ENCODE measurements around the gene WRNIP1.

WRNIP1 gene

DNA sequence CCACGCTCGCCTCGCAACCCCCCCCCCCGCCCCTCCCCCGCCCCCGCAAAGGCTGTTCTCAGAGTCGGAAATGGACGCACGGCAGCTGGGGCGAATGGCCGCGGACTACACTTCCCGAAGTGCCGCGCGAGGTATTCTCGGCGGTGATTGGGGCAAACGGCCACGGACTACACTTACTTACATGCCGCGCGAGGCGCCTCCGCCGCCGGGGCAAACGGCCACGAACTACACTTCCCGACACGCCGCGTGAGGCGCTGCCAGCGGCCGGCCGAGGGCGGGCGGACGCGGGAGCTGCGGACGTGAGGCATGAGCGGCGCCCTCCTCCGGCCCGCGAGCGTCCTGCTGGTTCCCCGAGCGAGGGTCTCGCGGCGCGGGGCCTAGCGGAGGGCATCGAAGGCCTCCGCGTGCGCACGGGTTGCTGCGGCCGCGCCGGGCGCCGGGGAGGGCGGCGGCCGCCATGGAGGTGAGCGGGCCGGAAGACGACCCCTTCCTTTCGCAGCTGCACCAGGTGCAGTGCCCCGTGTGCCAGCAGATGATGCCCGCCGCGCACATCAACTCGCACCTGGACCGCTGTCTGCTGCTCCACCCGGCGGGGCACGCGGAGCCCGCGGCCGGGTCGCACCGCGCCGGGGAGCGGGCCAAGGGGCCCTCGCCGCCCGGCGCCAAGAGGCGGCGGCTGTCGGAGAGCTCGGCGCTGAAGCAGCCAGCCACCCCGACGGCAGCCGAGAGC lies at the start of gene WRNIP1:
WRNIP1 (plus strand) TSS at position 228 of the 730 bp plus-strand sequence; CDS start at position 458, 230 bp downstream.
- DNase-seq = peak; percentile 93

DNA sequence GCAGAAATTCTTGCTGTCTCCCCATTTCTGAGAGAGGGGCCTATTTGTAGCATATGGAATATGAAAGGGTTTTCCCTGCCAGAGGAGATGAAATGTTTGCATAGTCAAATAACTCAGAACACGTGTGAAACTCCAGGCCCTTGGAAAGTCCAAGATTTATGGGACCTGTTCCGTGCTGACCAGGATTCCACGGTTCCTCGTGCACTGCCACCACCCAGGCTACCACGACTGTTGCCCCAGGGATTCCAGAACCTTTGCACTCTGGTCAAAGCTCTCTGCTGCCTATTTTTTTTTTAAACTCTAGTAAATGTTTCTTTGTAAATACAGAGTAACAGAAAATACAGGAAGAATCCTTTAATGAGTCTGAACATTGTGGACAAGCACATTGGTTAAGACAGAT lies 49.5 kb upstream of the WRNIP1 start:
- DNase-seq = no peak

GRCh38 chr6:2716936-2717700 lies 48.1 kb upstream of the WRNIP1 start:
- DNase-seq = no peak

- DNase-seq = no peak
Observed at GRCh38 chr6:2718334-2719092, 46.7 kb upstream of the WRNIP1 start.

- no peak for DNase-seq
Observed at GRCh38 chr6:2719093-2719455, 46.1 kb upstream of the WRNIP1 start.

GRCh38 chr6:2721219-2721618 lies 44.0 kb upstream of the WRNIP1 start:
- DNase-seq = no peak

GRCh38 chr6:2725364-2725988 lies 39.7 kb upstream of the WRNIP1 start:
- no peak for DNase-seq

DNA sequence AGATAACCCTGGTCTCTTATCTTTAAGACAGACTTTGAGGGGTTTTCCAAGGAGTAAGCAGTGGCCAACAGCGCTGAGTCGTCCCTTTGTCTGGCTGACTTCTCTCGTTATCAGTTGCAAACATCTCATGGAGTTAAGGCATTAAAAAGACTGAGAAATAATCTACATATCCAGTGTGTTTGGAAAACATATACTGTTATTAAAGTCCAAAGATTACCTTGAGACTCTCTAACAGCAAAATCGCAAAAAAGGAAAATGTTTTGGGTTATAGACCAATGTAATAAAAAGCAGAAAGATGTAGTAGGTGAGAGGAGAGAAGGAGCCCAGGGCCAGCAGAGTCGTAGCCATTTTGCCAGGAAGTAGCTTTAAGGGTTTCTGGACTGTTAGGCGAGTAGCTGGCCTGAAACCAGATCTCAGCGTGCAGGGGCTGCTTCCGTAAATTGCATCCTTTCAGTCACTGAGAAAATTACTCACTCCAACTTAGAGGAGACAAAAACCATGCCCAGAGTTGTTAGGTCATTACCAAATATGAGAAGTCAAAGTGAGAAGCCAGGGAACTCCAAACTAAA lies 39.1 kb upstream of the WRNIP1 start:
- no peak for DNase-seq

- DNase-seq = no peak
Observed at GRCh38 chr6:2729921-2730320, 35.3 kb upstream of the WRNIP1 start.

GRCh38 chr6:2730353-2731107 lies 34.7 kb upstream of the WRNIP1 start:
- no peak for DNase-seq

- no peak for DNase-seq
Observed at GRCh38 chr6:2731281-2731909, 33.8 kb upstream of the WRNIP1 start.

- no peak for DNase-seq
Observed at GRCh38 chr6:2732503-2733089, 32.6 kb upstream of the WRNIP1 start.

DNA sequence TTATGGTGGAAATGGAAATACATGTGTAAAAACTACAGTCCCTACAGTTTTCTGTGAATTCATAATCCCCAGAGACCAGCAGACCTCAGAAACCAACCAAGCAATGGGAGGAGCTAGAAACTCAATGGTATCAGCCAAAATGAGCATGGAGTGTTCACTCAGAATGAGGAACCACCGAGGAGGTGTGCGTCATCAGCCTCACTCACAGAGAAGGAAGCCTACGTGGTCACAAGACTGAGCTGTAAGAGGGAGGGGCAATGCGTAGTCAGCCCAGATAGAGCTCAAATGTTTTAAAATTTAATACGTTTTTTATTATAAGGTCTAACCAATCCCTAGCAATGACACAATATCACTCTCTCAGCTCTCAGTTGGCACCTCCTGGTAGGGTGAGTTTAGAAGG lies 31.9 kb upstream of the WRNIP1 start:
- DNase-seq = no peak

GRCh38 chr6:2733736-2734480 lies 31.3 kb upstream of the WRNIP1 start:
- no peak for DNase-seq

- DNase-seq = no peak
Observed at GRCh38 chr6:2734488-2735166, 30.6 kb upstream of the WRNIP1 start.

- no peak for DNase-seq
Observed at GRCh38 chr6:2737885-2738284, 27.3 kb upstream of the WRNIP1 start.

GRCh38 chr6:2738373-2738979 lies 26.7 kb upstream of the WRNIP1 start:
- peak; percentile 36 for DNase-seq

- no peak for DNase-seq
Observed at GRCh38 chr6:2739335-2739734, 25.9 kb upstream of the WRNIP1 start.

DNA sequence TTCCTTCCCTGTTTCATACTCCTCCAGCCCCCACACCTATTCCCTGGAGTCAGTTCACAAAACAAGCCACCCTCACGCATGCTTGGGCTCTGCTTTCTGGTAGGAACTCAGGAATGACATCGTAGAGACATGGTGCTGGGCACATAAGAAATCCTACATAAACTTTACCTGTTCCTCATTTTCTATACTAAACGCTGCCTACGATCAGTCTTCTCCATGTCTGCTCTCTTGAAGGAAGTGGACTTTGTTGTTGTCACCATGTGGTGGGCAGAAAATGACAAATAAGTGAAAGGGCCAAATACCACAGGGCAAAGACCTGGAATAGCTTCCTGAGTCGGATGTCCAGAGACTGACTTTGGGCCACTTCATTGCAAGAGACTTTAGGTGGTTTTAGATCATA lies 24.6 kb upstream of the WRNIP1 start:
- no peak for DNase-seq
